NCI-H2196 treated with DMSO at 0.1 percent for 48 hours (cell line): ENCODE data around the gene GALNT16.
"Not testable (repeated sequence)": the region's sequence is repeated elsewhere in the genome, so short reads cannot be mapped to it uniquely, and the experiment has no call there.

Experiments used
- DNase-seq: peaks from one replicate; lab custom pipeline; 2025; ENCODE audit not compliant: unreplicated experiment; lab: John Stamatoyannopoulos, UW

GALNT16 gene

GRCh38 chr14:69259527-69260189 is at the start of gene GALNT16:
Gene GALNT16 (plus strand): TSS chr14:69260158. CDS start chr14:69260291, 133 bp downstream.
- DNase-seq: no peak

GRCh38 chr14:69214393-69214792 is 45.6 kb upstream of the GALNT16 start:
- DNase-seq: no peak

- not testable (repeated sequence) for DNase-seq
These were observed 42.3 kb upstream of the GALNT16 start for GRCh38 chr14:69217663-69218062.

DNA sequence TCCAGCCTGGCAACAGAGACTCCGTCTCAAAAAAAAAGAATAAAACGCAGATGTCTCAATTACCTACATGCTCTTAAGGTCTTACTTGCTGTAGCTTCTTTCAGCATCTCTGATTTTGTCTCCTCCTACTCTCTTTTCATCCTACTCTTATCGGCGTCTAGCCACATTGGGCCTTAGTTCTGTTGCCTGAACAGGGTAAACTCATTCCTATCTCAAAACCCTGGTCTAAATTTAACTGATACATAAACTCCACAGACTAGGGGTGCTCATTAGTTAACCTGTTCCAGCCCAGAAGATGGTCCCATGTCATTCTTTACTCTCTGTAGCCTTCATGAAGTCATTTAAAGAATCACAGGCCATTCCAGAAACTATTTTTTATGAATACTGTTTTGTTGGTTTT is 35.0 kb upstream of the GALNT16 start:
- DNase-seq: no peak

DNA sequence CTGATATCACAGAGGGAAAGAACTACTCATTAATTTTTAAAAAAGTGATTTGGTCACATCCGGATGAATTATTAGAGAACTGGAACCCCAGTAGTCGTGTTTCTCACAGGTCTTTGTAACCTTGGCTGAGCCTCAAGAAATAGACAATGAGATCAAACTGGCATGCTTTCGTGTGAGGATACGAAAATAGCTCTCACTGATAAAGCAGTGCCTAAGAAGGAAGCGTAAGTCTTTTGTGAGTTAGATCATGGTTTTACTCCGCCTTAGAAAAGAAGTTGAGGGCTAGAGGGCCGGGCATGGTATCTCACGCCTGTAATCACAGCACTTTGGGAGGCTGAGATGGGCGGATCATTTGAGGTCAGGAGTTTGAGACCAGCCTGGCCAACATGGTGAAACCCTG is 33.8 kb upstream of the GALNT16 start:
- no peak for DNase-seq

- no peak for DNase-seq
These were observed 33.2 kb upstream of the GALNT16 start for GRCh38 chr14:69226736-69227135.

- no peak for DNase-seq
These were observed 28.5 kb upstream of the GALNT16 start for GRCh38 chr14:69231486-69231885.

- DNase-seq: no peak
These were observed 27.6 kb upstream of the GALNT16 start for GRCh38 chr14:69232388-69232787.

GRCh38 chr14:69234106-69234505 is 25.9 kb upstream of the GALNT16 start:
- DNase-seq: no peak

DNA sequence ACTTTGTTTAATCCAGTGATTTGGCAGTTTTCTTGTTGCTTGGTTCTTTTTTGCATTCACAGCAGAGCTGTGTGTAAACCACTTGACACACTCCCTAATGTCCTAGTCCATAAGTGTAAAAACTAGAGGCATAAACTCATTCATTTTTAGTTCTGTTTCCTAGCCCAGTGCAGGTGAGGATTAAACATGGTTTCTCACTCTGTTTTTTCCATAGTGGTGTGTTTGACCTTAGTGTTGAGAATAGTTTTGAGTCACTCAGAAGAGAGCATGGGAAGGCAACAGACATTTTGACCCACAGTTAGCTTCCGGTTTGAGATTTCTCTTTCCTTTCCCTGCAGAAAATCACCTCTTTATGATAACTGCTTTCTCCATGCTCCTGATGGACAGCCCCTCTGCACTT is 24.2 kb upstream of the GALNT16 start:
- no peak for DNase-seq

- DNase-seq: no peak
These were observed 22.8 kb upstream of the GALNT16 start for GRCh38 chr14:69237142-69237541.

GRCh38 chr14:69237584-69237983 is 22.4 kb upstream of the GALNT16 start:
- DNase-seq: no peak

GRCh38 chr14:69238883-69239282 is 21.1 kb upstream of the GALNT16 start:
- DNase-seq: no peak

GRCh38 chr14:69240527-69241173 is 19.3 kb upstream of the GALNT16 start:
- DNase-seq: no peak

GRCh38 chr14:69241577-69241976 is 18.4 kb upstream of the GALNT16 start:
- DNase-seq: no peak

DNA sequence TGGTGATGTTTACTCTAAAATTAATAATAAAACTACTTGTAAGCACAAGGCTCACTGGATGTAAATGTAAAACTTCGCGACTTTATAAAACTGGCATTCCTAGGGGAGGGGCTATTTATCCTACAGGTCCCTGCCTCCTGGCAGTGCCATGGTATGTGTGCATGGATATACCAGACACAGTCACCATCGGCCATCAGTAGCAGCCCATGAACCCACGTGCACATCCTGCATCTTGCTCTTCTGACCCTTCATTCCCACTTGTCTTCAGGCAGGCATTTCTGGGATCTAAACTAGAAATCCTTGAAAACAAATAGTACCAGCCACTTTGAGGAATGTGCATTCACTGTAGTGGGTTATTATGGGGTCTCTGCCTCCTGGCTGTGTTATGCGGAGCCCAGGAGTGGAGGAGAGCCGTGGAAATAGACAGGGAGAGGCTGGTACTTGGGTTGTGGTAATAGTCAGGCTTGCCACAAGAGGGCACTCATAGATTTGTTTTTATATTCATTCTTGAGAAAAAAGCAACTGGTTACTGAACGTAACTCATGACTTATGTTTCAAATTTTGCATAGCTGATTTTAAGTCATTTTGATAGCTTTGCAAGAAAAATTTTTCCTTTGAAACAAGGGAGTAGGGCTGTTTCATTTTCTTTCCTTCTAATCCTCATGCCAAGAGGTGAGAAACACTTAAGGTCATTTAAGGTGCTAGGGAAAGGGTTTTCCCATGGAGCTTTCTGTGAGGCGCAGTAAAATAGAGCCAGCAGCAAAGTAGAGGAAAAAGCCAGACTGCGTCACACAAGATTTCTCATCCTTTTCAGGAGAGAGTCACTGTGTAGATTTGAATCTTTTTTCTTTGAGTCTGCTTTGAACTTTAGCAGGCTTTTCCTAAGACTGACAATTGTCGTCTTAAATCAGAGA is 17.4 kb upstream of the GALNT16 start:
- peak; percentile 32 for DNase-seq

DNA sequence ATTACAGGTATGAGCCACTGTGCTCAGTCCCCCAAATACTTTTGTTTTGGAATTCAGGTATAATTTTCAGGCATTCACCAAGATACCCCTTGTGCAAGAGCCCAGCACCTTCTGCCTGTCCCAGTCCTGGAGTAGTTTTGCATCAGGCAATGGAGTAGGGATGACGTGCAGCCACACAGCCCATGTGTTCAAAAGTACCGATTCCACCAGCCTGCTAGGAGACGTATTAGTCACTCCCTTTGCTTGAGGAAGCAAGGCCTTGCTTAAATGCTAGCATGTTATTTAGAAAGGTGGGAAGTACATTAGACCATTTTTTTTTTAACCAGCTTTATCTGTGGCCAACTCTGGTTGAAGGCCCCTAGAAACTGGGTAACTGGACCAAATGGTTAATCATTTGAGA is 15.0 kb upstream of the GALNT16 start:
- DNase-seq: no peak

GRCh38 chr14:69246331-69246730 is 13.6 kb upstream of the GALNT16 start:
- no peak for DNase-seq

- DNase-seq: no peak
These were observed 12.1 kb upstream of the GALNT16 start for GRCh38 chr14:69247676-69248440.

GRCh38 chr14:69249603-69250002 is 10.4 kb upstream of the GALNT16 start:
- DNase-seq: no peak

DNA sequence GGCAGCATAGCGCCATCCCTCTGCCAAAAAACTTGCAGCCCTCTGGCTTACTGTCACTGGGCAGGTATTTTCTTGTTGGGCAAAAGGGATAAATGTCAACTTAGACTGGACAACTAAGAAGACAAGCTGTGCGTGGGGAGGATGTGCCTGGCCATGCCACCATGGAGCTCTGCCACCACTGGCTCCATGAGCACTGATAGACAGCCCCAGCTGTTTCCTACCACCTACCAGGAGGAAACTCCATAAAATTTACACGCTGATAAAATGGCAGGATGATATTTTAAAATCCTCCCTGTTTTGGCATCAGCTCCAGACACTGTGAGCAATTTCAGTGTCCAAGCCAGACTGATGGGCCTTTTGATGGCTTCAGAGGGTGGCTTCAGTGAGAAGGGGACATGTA is 7.1 kb upstream of the GALNT16 start:
- no peak for DNase-seq
